ENCODE results near the gene NADK. TPM values are rescaled to one million over a fixed set of nuclear protein-coding genes. Genes with fewer than 3 reads are reported as not detected.

Gene NADK
- total and polyA plus RNA-seq, 2 of the 13 experiments (the other 11 are each of a cell fraction or from before 2014, with no cell fraction given) = 56.6 to 60.1 TPM

- no peak for TF ChIP-seq ARNT (IDR thresholded peaks at IDR 0.05)
- TF ChIP-seq PRMT3 (CRISPR knock-in tag; IDR thresholded peaks at IDR 0.05; ENCODE audit: borderline replicate concordance, low read depth) = no peak
- TF ChIP-seq ZBTB43 (CRISPR knock-in tag; conservative IDR thresholded peaks at IDR 0.05) = peak; percentile 75; the same call in 1 of the 2 replicates
- no peak for TF ChIP-seq SUZ12 (IDR thresholded peaks at IDR 0.05; ENCODE audit: low read depth, low read length)
- TF ChIP-seq ZNF543 (CRISPR knock-in tag; IDR thresholded peaks at IDR 0.05) = no peak
- no peak for TF ChIP-seq ZNF766 (CRISPR knock-in tag; IDR thresholded peaks at IDR 0.05; ENCODE audit: borderline replicate concordance)
- TF ChIP-seq ELF4 (CRISPR knock-in tag; IDR thresholded peaks at IDR 0.05; ENCODE audit: borderline replicate concordance) = peak; percentile 30; the same call in 1 of the 2 replicates
- no peak for TF ChIP-seq MEIS1 (CRISPR knock-in tag; IDR thresholded peaks at IDR 0.05; ENCODE audit: borderline replicate concordance)
- peak; percentile 43 for TF ChIP-seq GABPB1 (CRISPR knock-in tag; IDR thresholded peaks at IDR 0.05)
- TF ChIP-seq, protein P1, sequence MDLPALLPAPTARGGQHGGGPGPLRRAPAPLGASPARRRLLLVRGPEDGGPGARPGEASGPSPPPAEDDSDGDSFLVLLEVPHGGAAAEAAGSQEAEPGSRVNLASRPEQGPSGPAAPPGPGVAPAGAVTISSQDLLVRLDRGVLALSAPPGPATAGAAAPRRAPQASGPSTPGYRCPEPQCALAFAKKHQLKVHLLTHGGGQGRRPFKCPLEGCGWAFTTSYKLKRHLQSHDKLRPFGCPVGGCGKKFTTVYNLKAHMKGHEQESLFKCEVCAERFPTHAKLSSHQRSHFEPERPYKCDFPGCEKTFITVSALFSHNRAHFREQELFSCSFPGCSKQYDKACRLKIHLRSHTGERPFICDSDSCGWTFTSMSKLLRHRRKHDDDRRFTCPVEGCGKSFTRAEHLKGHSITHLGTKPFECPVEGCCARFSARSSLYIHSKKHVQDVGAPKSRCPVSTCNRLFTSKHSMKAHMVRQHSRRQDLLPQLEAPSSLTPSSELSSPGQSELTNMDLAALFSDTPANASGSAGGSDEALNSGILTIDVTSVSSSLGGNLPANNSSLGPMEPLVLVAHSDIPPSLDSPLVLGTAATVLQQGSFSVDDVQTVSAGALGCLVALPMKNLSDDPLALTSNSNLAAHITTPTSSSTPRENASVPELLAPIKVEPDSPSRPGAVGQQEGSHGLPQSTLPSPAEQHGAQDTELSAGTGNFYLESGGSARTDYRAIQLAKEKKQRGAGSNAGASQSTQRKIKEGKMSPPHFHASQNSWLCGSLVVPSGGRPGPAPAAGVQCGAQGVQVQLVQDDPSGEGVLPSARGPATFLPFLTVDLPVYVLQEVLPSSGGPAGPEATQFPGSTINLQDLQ (CRISPR knock-in tag; IDR thresholded peaks at IDR 0.05) = no peak
- TF ChIP-seq TOE1 (CRISPR knock-in tag; IDR thresholded peaks at IDR 0.05) = no peak
- TF ChIP-seq HDAC1 (CRISPR knock-in tag; IDR thresholded peaks at IDR 0.05) = no peak
- no peak for TF ChIP-seq ZNF383 (CRISPR knock-in tag; IDR thresholded peaks at IDR 0.05; ENCODE audit: borderline replicate concordance)
- TF ChIP-seq MYC (CRISPR knock-in tag; IDR thresholded peaks at IDR 0.05; ENCODE audit: borderline replicate concordance) = no peak; the same call in 1 of the 2 replicates
- TF ChIP-seq SRSF9 (IDR thresholded peaks at IDR 0.05; ENCODE audit: borderline replicate concordance, insufficient read depth, low read depth, low read length, poor library complexity, severe bottlenecking) = no peak
- TF ChIP-seq, protein P2, sequence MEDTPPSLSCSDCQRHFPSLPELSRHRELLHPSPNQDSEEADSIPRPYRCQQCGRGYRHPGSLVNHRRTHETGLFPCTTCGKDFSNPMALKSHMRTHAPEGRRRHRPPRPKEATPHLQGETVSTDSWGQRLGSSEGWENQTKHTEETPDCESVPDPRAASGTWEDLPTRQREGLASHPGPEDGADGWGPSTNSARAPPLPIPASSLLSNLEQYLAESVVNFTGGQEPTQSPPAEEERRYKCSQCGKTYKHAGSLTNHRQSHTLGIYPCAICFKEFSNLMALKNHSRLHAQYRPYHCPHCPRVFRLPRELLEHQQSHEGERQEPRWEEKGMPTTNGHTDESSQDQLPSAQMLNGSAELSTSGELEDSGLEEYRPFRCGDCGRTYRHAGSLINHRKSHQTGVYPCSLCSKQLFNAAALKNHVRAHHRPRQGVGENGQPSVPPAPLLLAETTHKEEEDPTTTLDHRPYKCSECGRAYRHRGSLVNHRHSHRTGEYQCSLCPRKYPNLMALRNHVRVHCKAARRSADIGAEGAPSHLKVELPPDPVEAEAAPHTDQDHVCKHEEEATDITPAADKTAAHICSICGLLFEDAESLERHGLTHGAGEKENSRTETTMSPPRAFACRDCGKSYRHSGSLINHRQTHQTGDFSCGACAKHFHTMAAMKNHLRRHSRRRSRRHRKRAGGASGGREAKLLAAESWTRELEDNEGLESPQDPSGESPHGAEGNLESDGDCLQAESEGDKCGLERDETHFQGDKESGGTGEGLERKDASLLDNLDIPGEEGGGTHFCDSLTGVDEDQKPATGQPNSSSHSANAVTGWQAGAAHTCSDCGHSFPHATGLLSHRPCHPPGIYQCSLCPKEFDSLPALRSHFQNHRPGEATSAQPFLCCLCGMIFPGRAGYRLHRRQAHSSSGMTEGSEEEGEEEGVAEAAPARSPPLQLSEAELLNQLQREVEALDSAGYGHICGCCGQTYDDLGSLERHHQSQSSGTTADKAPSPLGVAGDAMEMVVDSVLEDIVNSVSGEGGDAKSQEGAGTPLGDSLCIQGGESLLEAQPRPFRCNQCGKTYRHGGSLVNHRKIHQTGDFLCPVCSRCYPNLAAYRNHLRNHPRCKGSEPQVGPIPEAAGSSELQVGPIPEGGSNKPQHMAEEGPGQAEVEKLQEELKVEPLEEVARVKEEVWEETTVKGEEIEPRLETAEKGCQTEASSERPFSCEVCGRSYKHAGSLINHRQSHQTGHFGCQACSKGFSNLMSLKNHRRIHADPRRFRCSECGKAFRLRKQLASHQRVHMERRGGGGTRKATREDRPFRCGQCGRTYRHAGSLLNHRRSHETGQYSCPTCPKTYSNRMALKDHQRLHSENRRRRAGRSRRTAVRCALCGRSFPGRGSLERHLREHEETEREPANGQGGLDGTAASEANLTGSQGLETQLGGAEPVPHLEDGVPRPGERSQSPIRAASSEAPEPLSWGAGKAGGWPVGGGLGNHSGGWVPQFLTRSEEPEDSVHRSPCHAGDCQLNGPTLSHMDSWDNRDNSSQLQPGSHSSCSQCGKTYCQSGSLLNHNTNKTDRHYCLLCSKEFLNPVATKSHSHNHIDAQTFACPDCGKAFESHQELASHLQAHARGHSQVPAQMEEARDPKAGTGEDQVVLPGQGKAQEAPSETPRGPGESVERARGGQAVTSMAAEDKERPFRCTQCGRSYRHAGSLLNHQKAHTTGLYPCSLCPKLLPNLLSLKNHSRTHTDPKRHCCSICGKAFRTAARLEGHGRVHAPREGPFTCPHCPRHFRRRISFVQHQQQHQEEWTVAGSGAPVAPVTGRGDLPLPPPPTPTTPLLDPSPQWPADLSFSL (CRISPR knock-in tag; IDR thresholded peaks at IDR 0.05) = no peak
- TF ChIP-seq STAT5B (CRISPR knock-in tag; IDR thresholded peaks at IDR 0.05) = no peak
- TF ChIP-seq ZNF839 (CRISPR knock-in tag; IDR thresholded peaks at IDR 0.05; ENCODE audit: borderline replicate concordance) = no peak
- TF ChIP-seq IKZF4 (CRISPR knock-in tag; IDR thresholded peaks at IDR 0.05; ENCODE audit: borderline replicate concordance, low read depth, not compliant biosample characterization) = no peak
- no peak for TF ChIP-seq ZNF674 (CRISPR knock-in tag; IDR thresholded peaks at IDR 0.05; ENCODE audit: low read depth)
Measured at GRCh38 chr1:1748686-1749321, 29.5 kb downstream of the NADK start (continued).

Measured in HepG2 (cell line).